ENCODE measurements around the gene TIMM22. TPM values are rescaled to one million over a fixed set of nuclear protein-coding genes. Genes with fewer than 3 reads are reported as not detected.

Gene TIMM22
- total RNA-seq, 6 experiments from 2014 or later, result 16.8 to 21.5 (median 18.2) TPM

- H3K4me1 Mint-ChIP-seq (ENCODE audit: low read depth), result no peaks in the 10 kb centered on the region
- no peak for TF ChIP-seq CTCF (IDR thresholded peaks at IDR 0.05)
- no peak overlapping the region for H3K4me3 Mint-ChIP-seq
- H3K9me3 Mint-ChIP-seq, result no peaks in the 10 kb centered on the region
- H3K27ac Mint-ChIP-seq, result no peak overlapping the region; the same call in 1 of the 2 replicates
- peaks cover 10% of the 10 kb centered on the region for H3K36me3 Mint-ChIP-seq (ENCODE audit: low read depth)
- peaks cover 2% of the 10 kb centered on the region for H3K27me3 Mint-ChIP-seq (ENCODE audit: insufficient read depth)
- DNase-seq, result no peak
These were observed 12.5 kb downstream of the TIMM22 start for GRCh38 chr17:1009229-1010085.

DNA sequence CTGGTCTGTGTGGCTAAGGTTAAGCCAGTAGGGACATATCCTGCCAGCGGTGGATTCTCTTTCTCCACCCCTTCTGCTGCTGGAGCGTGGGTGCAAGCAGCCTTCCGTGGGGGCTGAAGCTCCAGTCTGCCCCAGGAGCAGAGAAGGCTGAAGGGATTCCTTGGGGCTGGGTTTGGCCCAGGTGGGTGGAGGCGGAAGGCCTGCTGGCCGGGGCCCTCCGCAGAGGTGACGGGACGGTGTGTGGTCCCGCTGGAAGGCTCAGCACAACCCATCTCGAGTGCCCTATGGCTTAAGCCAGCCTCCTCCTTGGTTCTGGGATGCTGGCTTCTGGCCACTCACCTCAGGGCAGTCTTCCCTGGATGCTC, 13.1 kb downstream of the TIMM22 start:
- no peak for TF ChIP-seq CTCF (IDR thresholded peaks at IDR 0.05)
- peaks cover 7% of the 10 kb centered on the region for H3K36me3 Mint-ChIP-seq (ENCODE audit: low read depth)
- no peak overlapping the region for H3K4me3 Mint-ChIP-seq
- DNase-seq, result no peak
- H3K27me3 Mint-ChIP-seq (ENCODE audit: insufficient read depth), result peaks cover under 1% of the 10 kb centered on the region
- no peaks in the 10 kb centered on the region for H3K9me3 Mint-ChIP-seq
- H3K27ac Mint-ChIP-seq, result no peak overlapping the region
- no peaks in the 10 kb centered on the region for H3K4me1 Mint-ChIP-seq (ENCODE audit: low read depth)

- Mint-ChIP-seq H3K4me1 (ENCODE audit: low read depth) (no peaks in the 10 kb centered on the region), H3K4me3 (no peak overlapping the region), H3K9me3 (no peaks in the 10 kb centered on the region), H3K27me3 (ENCODE audit: insufficient read depth) (no peaks in the 10 kb centered on the region; the same call in 1 of the 2 replicates), H3K27ac (no peak overlapping the region), H3K36me3 (ENCODE audit: low read depth) (peaks cover 2% of the 10 kb centered on the region)
- DNase-seq, result no peak
- no peak for TF ChIP-seq CTCF (IDR thresholded peaks at IDR 0.05)
These were observed 13.7 kb downstream of the TIMM22 start for GRCh38 chr17:1010586-1010985.

GRCh38 chr17:1011138-1011537, 14.2 kb downstream of the TIMM22 start:
- H3K27ac Mint-ChIP-seq, result no peak overlapping the region
- no peaks in the 10 kb centered on the region for H3K36me3 Mint-ChIP-seq (ENCODE audit: low read depth)
- no peak overlapping the region for H3K4me3 Mint-ChIP-seq
- no peak for DNase-seq
- H3K4me1 Mint-ChIP-seq (ENCODE audit: low read depth), result no peaks in the 10 kb centered on the region
- H3K9me3 Mint-ChIP-seq, result no peaks in the 10 kb centered on the region
- H3K27me3 Mint-ChIP-seq (ENCODE audit: insufficient read depth), result no peaks in the 10 kb centered on the region; the same call in 1 of the 2 replicates
- no peak for TF ChIP-seq CTCF (IDR thresholded peaks at IDR 0.05)

GRCh38 chr17:1011760-1012735, 15.1 kb downstream of the TIMM22 start:
- no peak for TF ChIP-seq CTCF (IDR thresholded peaks at IDR 0.05)
- Mint-ChIP-seq H3K4me3 (no peak overlapping the region), H3K9me3 (no peaks in the 10 kb centered on the region), H3K36me3 (ENCODE audit: low read depth) (no peaks in the 10 kb centered on the region), H3K27ac (no peak overlapping the region), H3K27me3 (ENCODE audit: insufficient read depth) (no peaks in the 10 kb centered on the region; the same call in 1 of the 2 replicates), H3K4me1 (ENCODE audit: low read depth) (no peaks in the 10 kb centered on the region)
- no peak for DNase-seq

Data from HFFc6 (cell line).